Neuronal stem cell (in vitro differentiated cells): Measurements from ENCODE around the gene DACT2.

Experiments
- DNase-seq: peaks from one replicate; pipeline ENCODE4 v3.0.0-alpha.2; 2013; ENCODE audit warnings: low spot score
- H2AFZ ChIP-seq: one replicate; pipeline ENCODE4 v1.6.1; 2013; ENCODE audit warnings: mild to moderate bottlenecking, low read length, inconsistent platforms
- H2AK5ac ChIP-seq: 2 replicates; pipeline ENCODE4 v1.6.1; 2013; ENCODE audit warnings: low read depth, mild to moderate bottlenecking, inconsistent platforms, low read length, moderate library complexity, mixed read lengths
- H2BK120ac ChIP-seq: 2 replicates; pipeline ENCODE4 v1.6.1; 2013; ENCODE audit warnings: low read depth, mild to moderate bottlenecking, inconsistent platforms, low read length, moderate library complexity, mixed read lengths
- H2BK12ac ChIP-seq: one replicate; pipeline ENCODE4 v1.6.1; 2013; ENCODE audit warnings: low read length, inconsistent platforms
- H2BK15ac ChIP-seq: 2 replicates; pipeline ENCODE4 v1.6.1; 2013; ENCODE audit warnings: mild to moderate bottlenecking, low read length, inconsistent platforms, mixed read lengths
- H2BK5ac ChIP-seq: one replicate; pipeline ENCODE4 v1.6.1; 2013; ENCODE audit warnings: inconsistent platforms, mild to moderate bottlenecking, low read length, moderate library complexity
- H3K14ac ChIP-seq: one replicate; pipeline ENCODE4 v1.6.1; 2013; ENCODE audit warnings: low read length, inconsistent platforms
- H3K18ac ChIP-seq: 2 replicates; pipeline ENCODE4 v1.6.1; 2013; ENCODE audit warnings: low read length, inconsistent platforms
- H3K23ac ChIP-seq: 2 replicates; pipeline ENCODE4 v1.6.1; 2013; ENCODE audit warnings: low read depth, mild to moderate bottlenecking, mixed read lengths, low read length, inconsistent platforms; ENCODE audit not compliant: poor library complexity
- H3K27ac ChIP-seq: replicated peaks from 3 replicates; pipeline ENCODE4 v1.5.1; 2013; ENCODE audit warnings: low read length, inconsistent platforms
- H3K27me3 ChIP-seq, 3 experiments: 2 replicates each; pipeline ENCODE4 v1.6.1; 2013; ENCODE audit warnings: low read length in 3 of 3, mild to moderate bottlenecking in 2 of 3, inconsistent platforms in 1 of 3, low read depth in 1 of 3, mixed read lengths in 1 of 3, moderate library complexity in 1 of 3; ENCODE audit not compliant: control insufficient read depth in 3 of 3, insufficient read depth in 3 of 3
- H3K36me3 ChIP-seq, 2 donors: replicated peaks in 1 of 2; 2 replicates each; pipeline ENCODE4 v1.6.1; 2013; ENCODE audit warnings: low read length in 2 of 2; ENCODE audit not compliant: control insufficient read depth in 2 of 2, insufficient read depth in 2 of 2
- H3K4ac ChIP-seq: 2 replicates; pipeline ENCODE4 v1.6.1; 2013; ENCODE audit warnings: inconsistent platforms, mild to moderate bottlenecking, low read length, moderate library complexity
- H3K4me1 ChIP-seq, 2 donors: 1 replicate in 1 of 2; 2 replicates in 1 of 2; pipeline ENCODE4 v1.6.1; 2013; ENCODE audit warnings: low read length in 2 of 2, low read depth in 1 of 2; ENCODE audit not compliant: control insufficient read depth in 2 of 2, insufficient read depth in 1 of 2
- H3K4me2 ChIP-seq: one replicate; pipeline ENCODE4 v1.6.1; 2013; ENCODE audit warnings: mild to moderate bottlenecking, low read length, inconsistent platforms; ENCODE audit not compliant: insufficient read depth, poor library complexity, severe bottlenecking
- H3K4me3 ChIP-seq, 2 donors: 2 replicates each; pipeline ENCODE4 v1.5.1; 2013; ENCODE audit warnings: low read length in 2 of 2, mild to moderate bottlenecking in 2 of 2, inconsistent platforms in 1 of 2, moderate library complexity in 1 of 2
- H3K79me1 ChIP-seq: one replicate; pipeline ENCODE4 v1.6.1; 2013; ENCODE audit warnings: low read depth, mild to moderate bottlenecking, inconsistent platforms, low read length, moderate library complexity
- H3K9ac ChIP-seq: one replicate; pipeline ENCODE4 v1.6.1; 2013; ENCODE audit warnings: mild to moderate bottlenecking, low read depth, low read length, inconsistent platforms; ENCODE audit not compliant: poor library complexity
- H3K9me3 ChIP-seq, 2 donors: replicated peaks in 1 of 2; 2 replicates each; pipeline versions ENCODE3 to v1.6.1; 2013; ENCODE audit warnings: low read length in 2 of 2, mild to moderate bottlenecking in 2 of 2, inconsistent platforms in 1 of 2, low read depth in 1 of 2, mixed read lengths in 1 of 2, moderate library complexity in 1 of 2; ENCODE audit not compliant: control insufficient read depth in 2 of 2, insufficient read depth in 1 of 2
- H4K8ac ChIP-seq: one replicate; pipeline ENCODE4 v1.6.1; 2013; ENCODE audit warnings: low read depth, mild to moderate bottlenecking, inconsistent platforms, low read length, moderate library complexity
- H4K91ac ChIP-seq: one replicate; pipeline ENCODE4 v1.6.1; 2013; ENCODE audit warnings: low read length, low read depth, mild to moderate bottlenecking, inconsistent platforms; ENCODE audit not compliant: poor library complexity
- WGBS, 2 donors: extraction: QIAGEN DNeasy Blood & Tissue Kit; methylation state at CpG; one replicate each; pipeline ENCODE4 v1.1.7; 2013; ENCODE audit warnings: missing lambda C conversion rate in 2 of 2, mixed read lengths in 1 of 2; ENCODE audit not compliant: insufficient read length in 2 of 2, insufficient replicate concordance in 1 of 2; ENCODE audit errors: extremely low coverage in 2 of 2; 5-methylcytosine and 5-hydroxymethylcytosine counted together

DACT2 gene

DNA sequence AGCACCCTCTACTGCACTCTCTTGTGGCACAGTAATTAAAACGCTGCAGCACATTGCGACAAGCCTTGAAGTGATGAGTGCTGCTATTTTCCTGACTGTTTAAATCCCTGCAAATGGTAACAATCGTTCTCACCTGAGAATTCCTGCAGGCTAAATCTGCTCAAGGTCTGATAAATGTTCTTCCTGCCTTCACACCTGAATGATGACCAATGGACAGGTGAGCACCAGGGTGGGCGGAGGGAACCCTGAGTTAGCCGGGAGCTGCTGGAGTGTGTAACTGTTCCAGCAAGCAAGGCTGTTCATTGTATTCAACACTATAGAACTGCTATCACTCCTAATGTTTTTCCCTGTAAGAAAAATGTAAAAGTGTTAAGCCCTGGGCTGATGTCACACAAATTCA lies 4.0 kb downstream of the DACT2 start:
- Histone ChIP-seq H2AFZ (no peak overlapping the region), H3K14ac (no peak overlapping the region), H2BK15ac (no peak overlapping the region), H3K27me3 (peaks cover 0 to 7% (median 0%) of the 10 kb centered on the region in 3 experiments), H3K79me1 (no peaks in the 10 kb centered on the region), H2BK12ac (no peak overlapping the region), H4K8ac (no peak overlapping the region), H3K4me3 (no peak overlapping the region), H3K27ac (no peak overlapping the region), H3K9ac (no peak overlapping the region), H3K4me1 (peaks cover 20 to 23% of the 10 kb centered on the region in 2 donors), H2BK120ac (no peak overlapping the region), H3K36me3 (no peaks in the 10 kb centered on the region), H2AK5ac (no peak overlapping the region), H3K9me3 (peaks cover under 1% of the 10 kb centered on the region in 2 donors), H2BK5ac (no peak overlapping the region), H4K91ac (no peak overlapping the region), H3K4me2 (no peak overlapping the region), H3K18ac (no peak overlapping the region), H3K23ac (no peak overlapping the region), H3K4ac (no peak overlapping the region)
- no peak for DNase-seq
- WGBS, 2 donors: no CpG with 5 or more reads among the region's 5 CpGs

DNA sequence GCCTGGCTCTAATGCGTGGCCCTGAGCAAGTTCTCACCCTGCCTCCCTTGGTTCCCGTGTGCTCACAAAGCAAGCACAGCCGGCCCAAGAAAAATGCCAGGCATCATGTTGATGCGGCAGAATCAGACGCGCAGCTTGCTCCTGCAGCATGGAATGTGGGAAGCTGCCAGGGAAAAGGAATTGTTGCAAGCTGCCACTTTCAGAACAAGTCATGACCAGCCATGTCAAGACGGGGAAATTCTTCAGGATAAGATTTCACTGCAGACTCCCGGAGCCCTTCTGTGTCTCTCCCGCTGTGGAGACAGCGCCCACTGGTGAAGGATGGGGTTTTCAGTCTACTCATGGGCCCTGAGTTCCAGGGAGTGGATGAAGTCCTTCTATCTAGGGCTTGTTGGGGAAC lies 4.6 kb downstream of the DACT2 start:
- Histone ChIP-seq H3K4me3 (no peak overlapping the region), H2BK12ac (no peak overlapping the region), H3K23ac (no peak overlapping the region), H3K4ac (no peak overlapping the region), H4K8ac (no peak overlapping the region), H3K4me1 (peaks cover 20 to 23% of the 10 kb centered on the region in 2 donors), H3K18ac (no peak overlapping the region), H4K91ac (no peak overlapping the region), H3K27me3 (peaks cover 0 to 7% (median 0%) of the 10 kb centered on the region in 3 experiments), H2BK5ac (no peak overlapping the region), H3K27ac (no peak overlapping the region), H2BK15ac (no peak overlapping the region), H2AK5ac (no peak overlapping the region), H2BK120ac (no peak overlapping the region), H3K14ac (no peak overlapping the region), H3K36me3 (no peaks in the 10 kb centered on the region), H3K9me3 (no peaks in the 10 kb centered on the region), H3K79me1 (no peaks in the 10 kb centered on the region), H3K4me2 (no peak overlapping the region), H2AFZ (no peak overlapping the region), H3K9ac (no peak overlapping the region)
- WGBS, 2 donors: no CpG with 5 or more reads among the region's 10 CpGs
- no peak for DNase-seq

DNA sequence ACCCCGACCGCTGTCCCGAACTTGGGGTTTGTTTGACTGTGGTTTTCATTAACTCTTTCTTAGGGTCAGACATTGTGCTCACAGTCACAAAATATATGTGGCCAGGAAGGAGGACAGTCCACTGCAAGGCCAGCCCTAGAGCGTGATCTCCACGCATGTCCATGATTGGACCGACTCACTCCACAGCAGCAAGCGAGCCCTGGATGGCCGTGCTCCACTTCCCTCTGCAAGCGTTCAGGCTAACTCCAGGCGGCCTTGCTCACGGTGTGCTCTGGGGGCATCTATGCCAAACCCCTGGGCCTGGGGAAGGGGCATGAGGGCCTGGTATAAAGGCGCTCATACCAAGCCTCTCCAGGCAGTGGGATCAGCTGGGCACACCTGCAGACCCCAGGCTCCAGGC lies 5.6 kb downstream of the DACT2 start:
- Histone ChIP-seq H3K23ac (no peak overlapping the region), H3K4ac (no peak overlapping the region), H3K27ac (no peak overlapping the region), H3K18ac (peak overlapping the region; percentile 84), H3K14ac (no peak overlapping the region), H3K79me1 (no peaks in the 10 kb centered on the region), H3K27me3 (peaks cover 0 to 5% (median 0%) of the 10 kb centered on the region in 3 experiments), H3K9ac (no peak overlapping the region), H3K4me2 (no peak overlapping the region), H3K4me3 (no peak overlapping the region), H2AFZ (peak overlapping the region; percentile 69), H3K4me1 (peaks cover 19 to 22% of the 10 kb centered on the region in 2 donors), H4K91ac (no peak overlapping the region), H2AK5ac (peak overlapping the region; percentile 4), H4K8ac (no peak overlapping the region), H2BK120ac (no peak overlapping the region), H2BK5ac (no peak overlapping the region), H3K36me3 (no peaks in the 10 kb centered on the region), H2BK12ac (no peak overlapping the region), H3K9me3 (no peaks in the 10 kb centered on the region), H2BK15ac (no peak overlapping the region)
- DNase-seq: no peak
- no CpG with 5 or more reads among the region's 12 CpGs for WGBS, 2 donors

DNA sequence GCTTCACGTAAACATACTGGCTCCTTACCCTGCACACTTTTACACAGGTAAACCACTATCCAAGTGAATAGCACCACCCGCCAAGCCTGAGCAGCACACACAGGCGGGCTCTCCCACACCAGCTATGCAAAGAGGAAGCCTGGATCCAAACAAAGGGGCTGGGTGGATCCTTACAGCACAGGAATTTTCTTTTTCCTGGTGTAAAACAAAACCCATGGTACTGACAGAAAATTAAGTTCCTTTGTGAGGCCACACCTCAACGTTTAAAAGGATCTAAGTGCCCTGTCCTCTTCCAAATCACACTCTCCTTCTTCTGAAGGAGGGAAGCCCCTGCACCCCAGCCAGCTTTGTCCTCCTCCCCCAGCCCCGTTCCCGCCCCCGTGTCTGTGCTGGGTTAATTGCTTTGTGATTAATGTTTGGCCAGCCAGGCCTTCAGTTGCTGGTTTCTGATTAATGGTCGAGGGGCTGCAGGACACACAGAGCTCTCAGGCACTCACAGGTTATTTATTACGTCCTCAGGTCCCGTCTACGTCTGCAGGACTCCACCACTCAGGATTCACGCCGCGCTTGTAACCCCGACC lies 6.1 kb downstream of the DACT2 start:
- Histone ChIP-seq H4K8ac (no peak overlapping the region), H3K23ac (no peak overlapping the region), H2AFZ (peak overlapping the region; percentile 69), H3K18ac (no peak overlapping the region), H2BK12ac (no peak overlapping the region), H4K91ac (no peak overlapping the region), H3K9me3 (no peaks in the 10 kb centered on the region), H3K9ac (no peak overlapping the region), H3K14ac (no peak overlapping the region), H3K79me1 (no peaks in the 10 kb centered on the region), H3K4me2 (no peak overlapping the region), H3K27ac (no peak overlapping the region), H3K4ac (no peak overlapping the region), H3K36me3 (no peaks in the 10 kb centered on the region), H3K4me3 (no peak overlapping the region), H2AK5ac (no peak overlapping the region), H2BK15ac (no peak overlapping the region), H3K27me3 (peaks cover 0 to under 1% (median 0%) of the 10 kb centered on the region in 3 experiments), H2BK120ac (no peak overlapping the region), H2BK5ac (no peak overlapping the region), H3K4me1 (peaks cover 14 to 19% of the 10 kb centered on the region in 2 donors)
- DNase-seq: no peak
- no CpG with 5 or more reads among the region's 15 CpGs for WGBS, 2 donors
